HUES64 (cell line): Measurements from ENCODE around the gene ADAMTS17.

Experiments used
- H3K27ac ChIP-seq: 2 replicates; pipeline ENCODE4 v1.7.0; 2013; ENCODE audit warnings: low read depth, low read length, inconsistent platforms
- H3K27me3 ChIP-seq: 2 replicates; pipeline ENCODE4 v1.6.1; 2013; ENCODE audit warnings: mild to moderate bottlenecking, low read length; ENCODE audit not compliant: insufficient read depth
- H3K36me3 ChIP-seq: 2 replicates; pipeline ENCODE4 v1.6.1; 2013; ENCODE audit warnings: mild to moderate bottlenecking, low read length; ENCODE audit not compliant: insufficient read depth
- H3K4me1 ChIP-seq: 2 replicates; pipeline ENCODE4 v1.6.1; 2013; ENCODE audit warnings: mild to moderate bottlenecking, low read length, moderate library complexity; ENCODE audit not compliant: insufficient read depth
- H3K4me3 ChIP-seq: 2 replicates; pipeline ENCODE4 v1.5.1; 2013; ENCODE audit warnings: mild to moderate bottlenecking, low read length, moderate library complexity
- H3K9ac ChIP-seq: 2 replicates; pipeline ENCODE4 v1.6.1; 2013; ENCODE audit warnings: mild to moderate bottlenecking, low read depth, low read length
- H3K9me3 ChIP-seq: 2 replicates; pipeline ENCODE4 v1.6.1; 2013; ENCODE audit warnings: low read depth, low read length; ENCODE audit not compliant: insufficient read depth
- WGBS: fragments of 150-250, 120-280 bp; methylation state at CpG from one replicate; pipeline ENCODE4 v1.1.7; 2013; ENCODE audit warnings: missing lambda C conversion rate; 5-methylcytosine and 5-hydroxymethylcytosine counted together

Gene ADAMTS17

GRCh38 chr15:100048736-100049135, 293.0 kb downstream of the ADAMTS17 start:
- H3K36me3 ChIP-seq, result no peaks in the 10 kb centered on the region; the same call in 1 of the 2 replicates

GRCh38 chr15:100043692-100044091, 298.1 kb downstream of the ADAMTS17 start:
- peaks cover 10% of the 10 kb centered on the region; the same call in 1 of the 2 replicates for H3K9me3 ChIP-seq
- H3K4me1 ChIP-seq, result no peaks in the 10 kb centered on the region; the same call in 1 of the 2 replicates
- 93% methylated on average over 6 of the region's 6 CpGs for WGBS
- H3K4me3 ChIP-seq, result no peak overlapping the region
- H3K36me3 ChIP-seq, result no peaks in the 10 kb centered on the region; the same call in 1 of the 2 replicates
- H3K9ac ChIP-seq, result no peak overlapping the region
- no peaks in the 10 kb centered on the region for H3K27me3 ChIP-seq
- H3K27ac ChIP-seq, result no peak overlapping the region

More at GRCh38 chr15:100048736-100049135, 293.0 kb downstream of the ADAMTS17 start:
- Histone ChIP-seq H3K27ac (no peak overlapping the region), H3K4me3 (no peak overlapping the region), H3K9ac (no peak overlapping the region), H3K27me3 (no peaks in the 10 kb centered on the region), H3K4me1 (no peaks in the 10 kb centered on the region), H3K9me3 (peaks cover 10% of the 10 kb centered on the region; the same call in 1 of the 2 replicates)
- WGBS, result 96% methylated on average over 11 of the region's 11 CpGs

GRCh38 chr15:100043068-100043641, 298.6 kb downstream of the ADAMTS17 start:
- H3K4me3 ChIP-seq, result no peak overlapping the region
- 87% methylated on average over 7 of the region's 8 CpGs for WGBS
- H3K27me3 ChIP-seq, result no peaks in the 10 kb centered on the region
- H3K9me3 ChIP-seq, result peaks cover 10% of the 10 kb centered on the region; the same call in 1 of the 2 replicates
- no peaks in the 10 kb centered on the region; the same call in 1 of the 2 replicates for H3K36me3 ChIP-seq
- no peak overlapping the region for H3K27ac ChIP-seq
- H3K4me1 ChIP-seq, result no peaks in the 10 kb centered on the region; the same call in 1 of the 2 replicates
- H3K9ac ChIP-seq, result no peak overlapping the region

GRCh38 chr15:100042558-100042957, 299.2 kb downstream of the ADAMTS17 start:
- Histone ChIP-seq H3K27ac (no peak overlapping the region), H3K4me1 (no peaks in the 10 kb centered on the region; the same call in 1 of the 2 replicates), H3K9ac (no peak overlapping the region), H3K36me3 (no peaks in the 10 kb centered on the region), H3K27me3 (no peaks in the 10 kb centered on the region), H3K4me3 (no peak overlapping the region), H3K9me3 (peaks cover 5% of the 10 kb centered on the region; the same call in 1 of the 2 replicates)
- 90% methylated on average over 4 of the region's 5 CpGs for WGBS

- no peak overlapping the region for H3K4me3 ChIP-seq
- H3K27ac ChIP-seq, result no peak overlapping the region
- no peaks in the 10 kb centered on the region; the same call in 1 of the 2 replicates for H3K4me1 ChIP-seq
- no peaks in the 10 kb centered on the region for H3K36me3 ChIP-seq
- no peak overlapping the region for H3K9ac ChIP-seq
- H3K9me3 ChIP-seq, result no peaks in the 10 kb centered on the region
- no peaks in the 10 kb centered on the region for H3K27me3 ChIP-seq
- WGBS, result 93% methylated on average over 5 of the region's 6 CpGs
These were observed 300.5 kb downstream of the ADAMTS17 start for GRCh38 chr15:100041127-100041828.

GRCh38 chr15:100039994-100040393, 301.8 kb downstream of the ADAMTS17 start:
- WGBS, result 91% methylated on average over 5 of the region's 5 CpGs
- Histone ChIP-seq H3K4me3 (no peak overlapping the region), H3K27ac (no peak overlapping the region), H3K27me3 (no peaks in the 10 kb centered on the region), H3K9ac (no peak overlapping the region), H3K4me1 (no peaks in the 10 kb centered on the region; the same call in 1 of the 2 replicates), H3K9me3 (no peaks in the 10 kb centered on the region), H3K36me3 (no peaks in the 10 kb centered on the region)

GRCh38 chr15:100038736-100039135, 303.0 kb downstream of the ADAMTS17 start:
- Histone ChIP-seq H3K27ac (no peak overlapping the region), H3K9ac (no peak overlapping the region), H3K4me3 (no peak overlapping the region), H3K27me3 (no peaks in the 10 kb centered on the region), H3K4me1 (no peaks in the 10 kb centered on the region; the same call in 1 of the 2 replicates), H3K9me3 (no peaks in the 10 kb centered on the region), H3K36me3 (no peaks in the 10 kb centered on the region)
- WGBS, result 95% methylated on average over 5 of the region's 5 CpGs

GRCh38 chr15:100037901-100038300, 303.9 kb downstream of the ADAMTS17 start:
- Histone ChIP-seq H3K9me3 (no peaks in the 10 kb centered on the region), H3K27ac (no peak overlapping the region), H3K9ac (no peak overlapping the region), H3K4me1 (no peaks in the 10 kb centered on the region; the same call in 1 of the 2 replicates), H3K4me3 (no peak overlapping the region), H3K27me3 (no peaks in the 10 kb centered on the region), H3K36me3 (no peaks in the 10 kb centered on the region)
- 98% methylated on average over 2 of the region's 2 CpGs for WGBS

- H3K9ac ChIP-seq, result no peak overlapping the region
- no peaks in the 10 kb centered on the region for H3K4me1 ChIP-seq
- H3K4me3 ChIP-seq, result no peak overlapping the region
- H3K9me3 ChIP-seq, result no peaks in the 10 kb centered on the region
- H3K27ac ChIP-seq, result no peak overlapping the region
- H3K27me3 ChIP-seq, result no peaks in the 10 kb centered on the region
- WGBS, result 92% methylated on average over 6 of the region's 6 CpGs
- no peaks in the 10 kb centered on the region for H3K36me3 ChIP-seq
These were observed 305.8 kb downstream of the ADAMTS17 start for GRCh38 chr15:100036015-100036414.

GRCh38 chr15:100034191-100034590, 307.6 kb downstream of the ADAMTS17 start:
- Histone ChIP-seq H3K27me3 (no peaks in the 10 kb centered on the region), H3K4me3 (no peak overlapping the region), H3K4me1 (no peaks in the 10 kb centered on the region), H3K36me3 (no peaks in the 10 kb centered on the region), H3K9ac (no peak overlapping the region), H3K9me3 (no peaks in the 10 kb centered on the region), H3K27ac (no peak overlapping the region)
- 94% methylated on average over 7 of the region's 7 CpGs for WGBS

GRCh38 chr15:100033140-100033857, 308.5 kb downstream of the ADAMTS17 start:
- no peak overlapping the region for H3K9ac ChIP-seq
- no peak overlapping the region for H3K27ac ChIP-seq
- H3K4me1 ChIP-seq, result no peaks in the 10 kb centered on the region
- 95% methylated on average over 5 of the region's 5 CpGs for WGBS
- no peak overlapping the region for H3K4me3 ChIP-seq
- no peaks in the 10 kb centered on the region for H3K27me3 ChIP-seq
- no peaks in the 10 kb centered on the region for H3K36me3 ChIP-seq
- H3K9me3 ChIP-seq, result no peaks in the 10 kb centered on the region
